Hindlimb muscle (tissue), 1 donor: ENCODE data around the gene PPRC1. TPM values are rescaled to one million over a fixed set of nuclear protein-coding genes. Genes with fewer than 3 reads are reported as not detected.

Experiments used
- DNase-seq: peaks from one replicate; pipeline ENCODE4 v3.0.0-alpha.2; 2013
- polyA plus RNA-seq: library from polyadenylated mRNA; unstranded; fragments of 120-200 nt; gene quantifications from one replicate; pipeline ENCODE4 v1.2.1, GENCODE V29; 2013; ENCODE audit not compliant: insufficient read length

Gene PPRC1
- polyA plus RNA-seq, 1 donor, result 30.7 TPM

DNA sequence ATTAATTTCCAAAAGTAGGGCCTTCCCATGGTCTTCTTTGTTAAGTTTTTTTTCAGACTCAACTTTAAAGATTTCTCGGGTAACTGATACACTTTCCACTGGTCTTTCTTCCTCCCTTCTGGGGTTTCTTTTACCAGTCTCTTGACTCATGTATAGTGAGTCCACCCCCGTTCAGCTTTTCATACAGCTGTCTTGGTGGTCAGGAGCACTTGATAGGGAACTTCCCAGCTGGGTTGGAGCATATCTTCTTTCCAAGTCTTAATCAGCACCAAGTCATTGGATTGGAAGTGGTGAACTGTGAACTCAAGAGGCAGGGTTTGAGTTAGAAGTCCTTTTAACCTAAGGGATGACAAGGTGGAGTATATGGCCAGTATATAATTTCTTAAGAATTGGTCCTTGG, 64.1 kb downstream of the PPRC1 start:
- no peak for DNase-seq

GRCh38 chr10:102198027-102198426, 65.2 kb downstream of the PPRC1 start:
- DNase-seq, result no peak

Other genes with a start within 250 kb of the PPRC1 start
- 15.2 TPM for gene ARMH3, start 76.9 kb upstream of the PPRC1 start, polyA plus RNA-seq
- gene HPS6, start 67.7 kb upstream of the PPRC1 start, polyA plus RNA-seq, result 9.8 TPM
- 82.7 TPM for gene LDB1, start 12.7 kb upstream of the PPRC1 start, polyA plus RNA-seq
- gene NOLC1, start 19.3 kb downstream of the PPRC1 start, polyA plus RNA-seq, result 66.7 TPM
- 0.94 TPM for gene ELOVL3, start 93.3 kb downstream of the PPRC1 start, polyA plus RNA-seq
- gene PITX3, start 108.5 kb downstream of the PPRC1 start, polyA plus RNA-seq, result 25.3 TPM
- gene GBF1, start 112.5 kb downstream of the PPRC1 start, polyA plus RNA-seq, result 56.2 TPM